DND-41 (cell line): ENCODE data around the gene IFIH1.

Experiments
- CTCF ChIP-seq: IDR thresholded peaks from 2 replicates; pipeline ENCODE4 v1.5.1; 2012; ENCODE audit warnings: borderline replicate concordance, low read length, moderate library complexity, mild to moderate bottlenecking; ENCODE audit not compliant: poor library complexity, severe bottlenecking; ENCODE audit errors: extremely low read depth
- EZH2 ChIP-seq: IDR thresholded peaks from 3 replicates; pipeline ENCODE4 v1.6.1; 2012; ENCODE audit warnings: borderline replicate concordance, low read depth, mild to moderate bottlenecking, moderate library complexity, low read length, inconsistent platforms; ENCODE audit not compliant: severe bottlenecking

- TF ChIP-seq CTCF (no peak), EZH2 (no peak)
These were observed 51.0 kb downstream of the IFIH1 start for GRCh38 chr2:162267496-162267895.
